Hepatocyte (in vitro differentiated cells): Measurements from ENCODE around the gene RDH13.

Source experiments
- EZH2 ChIP-seq: fragments of 200-600 bp; sonication (generic); IDR thresholded peaks from 2 replicates; pipeline ENCODE4 v1.6.1; 2016; ENCODE audit warnings: antibody characterized with exemption, mild to moderate bottlenecking, borderline replicate concordance
- EZH2phosphoT487 ChIP-seq: fragments of 200-600 bp; sonication (generic); IDR thresholded peaks from one replicate; pipeline ENCODE4 v1.6.1; 2018; ENCODE audit warnings: antibody characterized with exemption, mild to moderate bottlenecking, low read depth, moderate library complexity; ENCODE audit not compliant: unreplicated experiment, severe bottlenecking
- TF ChIP-seq, protein P1 (sequence below): fragments of 200-600 bp; sonication (generic); IDR thresholded peaks from 2 replicates; pipeline ENCODE4 v1.5.1; 2016; ENCODE audit warnings: antibody characterized with exemption, mild to moderate bottlenecking; ENCODE audit not compliant: poor library complexity

- TF ChIP-seq EZH2 = no peak
- TF ChIP-seq, protein P1, sequence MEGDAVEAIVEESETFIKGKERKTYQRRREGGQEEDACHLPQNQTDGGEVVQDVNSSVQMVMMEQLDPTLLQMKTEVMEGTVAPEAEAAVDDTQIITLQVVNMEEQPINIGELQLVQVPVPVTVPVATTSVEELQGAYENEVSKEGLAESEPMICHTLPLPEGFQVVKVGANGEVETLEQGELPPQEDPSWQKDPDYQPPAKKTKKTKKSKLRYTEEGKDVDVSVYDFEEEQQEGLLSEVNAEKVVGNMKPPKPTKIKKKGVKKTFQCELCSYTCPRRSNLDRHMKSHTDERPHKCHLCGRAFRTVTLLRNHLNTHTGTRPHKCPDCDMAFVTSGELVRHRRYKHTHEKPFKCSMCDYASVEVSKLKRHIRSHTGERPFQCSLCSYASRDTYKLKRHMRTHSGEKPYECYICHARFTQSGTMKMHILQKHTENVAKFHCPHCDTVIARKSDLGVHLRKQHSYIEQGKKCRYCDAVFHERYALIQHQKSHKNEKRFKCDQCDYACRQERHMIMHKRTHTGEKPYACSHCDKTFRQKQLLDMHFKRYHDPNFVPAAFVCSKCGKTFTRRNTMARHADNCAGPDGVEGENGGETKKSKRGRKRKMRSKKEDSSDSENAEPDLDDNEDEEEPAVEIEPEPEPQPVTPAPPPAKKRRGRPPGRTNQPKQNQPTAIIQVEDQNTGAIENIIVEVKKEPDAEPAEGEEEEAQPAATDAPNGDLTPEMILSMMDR = no peak
- no peak for TF ChIP-seq EZH2phosphoT487
Measured at GRCh38 chr19:55091126-55091910, 28.4 kb upstream of the RDH13 start.
